ENCODE data around the gene BCAT1.

- TF ChIP-seq CTCF (IDR thresholded peaks at IDR 0.05; ENCODE audit: low read depth, low read length, poor library complexity, severe bottlenecking) (no peak), EZH2phosphoT487 (IDR thresholded peaks at IDR 0.05; ENCODE audit: borderline replicate concordance, low read length) (no peak)
Measured at GRCh38 chr12:24993793-24994192, 44.9 kb upstream of the BCAT1 start.

Measured in DOHH2 (cell line).